ENCODE measurements around the gene VPS41. TPM values are rescaled to one million over a fixed set of nuclear protein-coding genes. Genes with fewer than 3 reads are reported as not detected.

Gene VPS41
- total RNA-seq, 4 donors from 2014 or later: 26.4 to 116 (median 41.3) TPM

- TF ChIP-seq POLR2A (IDR thresholded peaks at IDR 0.05) (no peak), CTCF (IDR thresholded peaks at IDR 0.05) (no peak)
- DNase-seq: no peak
- Histone ChIP-seq H3K4me1 (no peaks in the 10 kb centered on the region), H3K9me3 (no peaks in the 10 kb centered on the region), H3K4me3 (no peak overlapping the region), H3K36me3 (no peaks in the 10 kb centered on the region), H3K27ac (no peak overlapping the region), H3K27me3 (no peaks in the 10 kb centered on the region)
Measured at GRCh38 chr7:38936641-38937040, 27.6 kb upstream of the VPS41 start.

GRCh38 chr7:38934536-38934935 is 25.5 kb upstream of the VPS41 start:
- Histone ChIP-seq H3K9me3 (no peaks in the 10 kb centered on the region), H3K27me3 (no peaks in the 10 kb centered on the region), H3K4me3 (no peak overlapping the region), H3K27ac (no peak overlapping the region), H3K36me3 (no peaks in the 10 kb centered on the region), H3K4me1 (no peaks in the 10 kb centered on the region)
- TF ChIP-seq CTCF (IDR thresholded peaks at IDR 0.05) (no peak), POLR2A (IDR thresholded peaks at IDR 0.05) (no peak)
- no peak for DNase-seq

GRCh38 chr7:38934051-38934450 is 25.1 kb upstream of the VPS41 start:
- no peak for TF ChIP-seq CTCF (IDR thresholded peaks at IDR 0.05)
- no peak for TF ChIP-seq POLR2A (IDR thresholded peaks at IDR 0.05)
- DNase-seq: no peak
- Histone ChIP-seq H3K36me3 (no peaks in the 10 kb centered on the region), H3K27ac (no peak overlapping the region), H3K9me3 (no peaks in the 10 kb centered on the region), H3K4me3 (no peak overlapping the region), H3K27me3 (no peaks in the 10 kb centered on the region), H3K4me1 (no peaks in the 10 kb centered on the region)

- H3K36me3 ChIP-seq: no peaks in the 10 kb centered on the region
- no peak overlapping the region for H3K4me3 ChIP-seq
- H3K4me1 ChIP-seq: no peaks in the 10 kb centered on the region
- TF ChIP-seq POLR2A (IDR thresholded peaks at IDR 0.05) (no peak), CTCF (IDR thresholded peaks at IDR 0.05) (peak in 5 of 6 experiments; percentile 34 to 72 (median 67))
- no peaks in the 10 kb centered on the region for H3K27me3 ChIP-seq
- H3K9me3 ChIP-seq: no peaks in the 10 kb centered on the region
- H3K27ac ChIP-seq: no peak overlapping the region
- DNase-seq: peak in 2 of 3 donors; percentile 67 to 75
Measured at GRCh38 chr7:38932509-38933168, 23.6 kb upstream of the VPS41 start.

GRCh38 chr7:38929460-38930171 is 20.6 kb upstream of the VPS41 start:
- Histone ChIP-seq H3K27me3 (no peaks in the 10 kb centered on the region), H3K4me3 (no peak overlapping the region), H3K27ac (no peak overlapping the region), H3K9me3 (no peaks in the 10 kb centered on the region), H3K4me1 (no peaks in the 10 kb centered on the region), H3K36me3 (no peaks in the 10 kb centered on the region)
- DNase-seq: no peak
- no peak for TF ChIP-seq POLR2A (IDR thresholded peaks at IDR 0.05)
- no peak for TF ChIP-seq CTCF (IDR thresholded peaks at IDR 0.05)

Measured in Peyer's patch (tissue), 4 donors.